Activated T-helper 1 cell treated with Interleukin-2 at 50 U/mL for 16 hours (primary cell): ENCODE results near the gene ARHGAP24.

Experiments
- DNase-seq: peaks from one replicate; pipeline ENCODE4 v3.0.0-alpha.2; 2020; ENCODE audit warnings: low read depth

The ARHGAP24 gene

GRCh38 chr4:85474818-85475630 is at the start of gene ARHGAP24:
TSS of gene ARHGAP24 (plus strand) at chr4:85475150.
- no peak for DNase-seq

GRCh38 chr4:85426366-85426765 is 48.6 kb upstream of the ARHGAP24 start:
- no peak for DNase-seq

- DNase-seq = no peak
These were observed 47.8 kb upstream of the ARHGAP24 start for GRCh38 chr4:85427123-85427522.

GRCh38 chr4:85430226-85430625 is 44.7 kb upstream of the ARHGAP24 start:
- no peak for DNase-seq

GRCh38 chr4:85430697-85431096 is 44.3 kb upstream of the ARHGAP24 start:
- DNase-seq = no peak

- no peak for DNase-seq
These were observed 43.8 kb upstream of the ARHGAP24 start for GRCh38 chr4:85431156-85431555.

- no peak for DNase-seq
These were observed 43.0 kb upstream of the ARHGAP24 start for GRCh38 chr4:85431881-85432485.

GRCh38 chr4:85445050-85445639 is 29.8 kb upstream of the ARHGAP24 start:
- no peak for DNase-seq

- DNase-seq = no peak
These were observed 28.6 kb upstream of the ARHGAP24 start for GRCh38 chr4:85446141-85446861.

GRCh38 chr4:85448906-85449890 is 25.8 kb upstream of the ARHGAP24 start:
- DNase-seq = no peak

GRCh38 chr4:85452058-85452731 is 22.8 kb upstream of the ARHGAP24 start:
- DNase-seq = no peak

- no peak for DNase-seq
These were observed 19.0 kb upstream of the ARHGAP24 start for GRCh38 chr4:85455942-85456341.

GRCh38 chr4:85457752-85458467 is 17.0 kb upstream of the ARHGAP24 start:
- DNase-seq = no peak

GRCh38 chr4:85459736-85460135 is 15.2 kb upstream of the ARHGAP24 start:
- DNase-seq = no peak

- DNase-seq = no peak
These were observed 594 bp upstream of the ARHGAP24 start for GRCh38 chr4:85474356-85474755.

- no peak for DNase-seq
These were observed 782 bp downstream of the ARHGAP24 start for GRCh38 chr4:85475631-85476233.

- no peak for DNase-seq
These were observed 1.4 kb downstream of the ARHGAP24 start for GRCh38 chr4:85476381-85476780.

- no peak for DNase-seq
These were observed 2.6 kb downstream of the ARHGAP24 start for GRCh38 chr4:85477534-85477933.

- no peak for DNase-seq
These were observed 3.6 kb downstream of the ARHGAP24 start for GRCh38 chr4:85478576-85478975.
